Calu3 (cell line): ENCODE measurements around the gene COPS7A. TPM values are rescaled to one million over a fixed set of nuclear protein-coding genes. Genes with fewer than 3 reads are reported as not detected.
"Not testable (repeated sequence)": the region's sequence is repeated elsewhere in the genome, so short reads cannot be mapped to it uniquely, and the experiment has no call there.

Experiments used
- BruUV-seq: library from RNA; stranded (reverse); fragments of 400-500 nt; replicated peaks from 2 replicates; lab custom pipeline; 2021; lab: Mats Ljungman, UMichigan
- CTCF ChIA-PET: fragments of 300-600 bp; sonication (Branson Sonifier 250); formaldehyde crosslinking; loops from one replicate; lab custom pipeline; 2022; ENCODE audit warnings: antibody characterized with exemption; lab: Charles Lee
- DNase-seq: peaks from one replicate; pipeline ENCODE4 v3.0.0; 2022
- H3K27ac Mint-ChIP-seq: one replicate; pipeline ENCODE4 v1.8.0; 2022; ENCODE audit warnings: mixed read lengths; ENCODE audit not compliant: unreplicated experiment
- H3K27me3 Mint-ChIP-seq: one replicate; pipeline ENCODE4 v1.8.0; 2022; ENCODE audit warnings: mixed read lengths; ENCODE audit not compliant: unreplicated experiment
- H3K36me3 Mint-ChIP-seq: one replicate; pipeline ENCODE4 v1.8.0; 2022; ENCODE audit warnings: mild to moderate bottlenecking, moderate library complexity, mixed read lengths; ENCODE audit not compliant: insufficient read depth, unreplicated experiment
- H3K4me1 Mint-ChIP-seq: one replicate; pipeline ENCODE4 v1.8.0; 2022; ENCODE audit warnings: mild to moderate bottlenecking, low read depth, mixed read lengths; ENCODE audit not compliant: unreplicated experiment
- H3K4me3 Mint-ChIP-seq: one replicate; pipeline ENCODE4 v1.8.0; 2022; ENCODE audit warnings: mild to moderate bottlenecking, low read depth, moderate library complexity, mixed read lengths; ENCODE audit not compliant: unreplicated experiment
- H3K9me3 Mint-ChIP-seq: one replicate; pipeline ENCODE4 v1.8.0; 2022; ENCODE audit warnings: low read depth, mixed read lengths; ENCODE audit not compliant: unreplicated experiment
- CTCF ChIP-seq: fragments of 200-600 bp; IDR thresholded peaks from one replicate; pipeline ENCODE4 v1.8.0; 2022; ENCODE audit warnings: antibody characterized with exemption; ENCODE audit not compliant: unreplicated experiment
- intact Hi-C: fragments of 100-400 bp; cut with micrococcal nuclease; formaldehyde crosslinking; loops from one replicate; pipeline ENCODE4 v1.10.0; 2022; ENCODE audit not compliant: unreplicated experiment
- total RNA-seq: library from RNA; stranded (reverse); gene quantifications from 2 replicates; pipeline ENCODE4 v1.2.3, GENCODE V29; 2022

COPS7A gene
- total RNA-seq, 1 experiment from 2014 or later = 47.3 TPM

- no TSS peak for BruUV-seq
- CTCF ChIA-PET = interaction anchor here (0.6 kb wide), 1 partner anchor 124 kb away, joined by 4 read pairs; no protein-coding TSS in a partner anchor
- no peak overlapping the region for H3K27ac Mint-ChIP-seq
These were observed 14.9 kb upstream of the COPS7A start for GRCh38 chr12:6708960-6709394.

GRCh38 chr12:6716031-6716873 is 7.6 kb upstream of the COPS7A start:
- H3K36me3 Mint-ChIP-seq, intact Hi-C loops: not testable (repeated sequence)

More at GRCh38 chr12:6708960-6709394, 14.9 kb upstream of the COPS7A start:
- Mint-ChIP-seq H3K27me3 (peaks cover 19% of the 10 kb centered on the region), H3K9me3 (no peaks in the 10 kb centered on the region), H3K4me1 (no peaks in the 10 kb centered on the region), H3K4me3 (no peak overlapping the region), H3K36me3 (no peaks in the 10 kb centered on the region)
- intact Hi-C loops = no loop called here
- no peak for DNase-seq
- no peak for TF ChIP-seq CTCF

GRCh38 chr12:6716874-6717437 is 6.9 kb upstream of the COPS7A start:
- no peak for DNase-seq
- CTCF ChIA-PET = interaction anchor here (0.6 kb wide), 1 partner anchor 17 kb away, joined by 3 read pairs; no protein-coding TSS in a partner anchor
- BruUV-seq = no TSS peak
- Mint-ChIP-seq H3K27me3 (peaks cover 10% of the 10 kb centered on the region), H3K4me1 (no peaks in the 10 kb centered on the region), H3K9me3 (no peaks in the 10 kb centered on the region), H3K4me3 (no peak overlapping the region), H3K27ac (no peak overlapping the region), H3K36me3 (no peaks in the 10 kb centered on the region)
- intact Hi-C loops = no loop called here
- no peak for TF ChIP-seq CTCF

More at GRCh38 chr12:6716031-6716873, 7.6 kb upstream of the COPS7A start:
- CTCF ChIA-PET, DNase-seq, H3K9me3 Mint-ChIP-seq, H3K27ac Mint-ChIP-seq, BruUV-seq, H3K4me3 Mint-ChIP-seq, H3K4me1 Mint-ChIP-seq: not testable (repeated sequence)
- peaks cover 10% of the 10 kb centered on the region for H3K27me3 Mint-ChIP-seq

GRCh38 chr12:6722863-6723262 is 983 bp upstream of the COPS7A start:
- intact Hi-C loops = loop anchor here (5.0 kb wide), 1 partner anchor 61 kb away; the partner anchor contains the start of gene ING4
- peaks cover 15% of the 10 kb centered on the region for H3K4me1 Mint-ChIP-seq
- no peak overlapping the region for H3K4me3 Mint-ChIP-seq
- peaks cover 14% of the 10 kb centered on the region for H3K36me3 Mint-ChIP-seq
- H3K27me3 Mint-ChIP-seq = peaks cover 10% of the 10 kb centered on the region
- CTCF ChIA-PET = interaction anchor here (0.8 to 1.3 kb wide), 2 partner anchors 44 to 129 kb away, joined by 3 to 7 read pairs; partner anchors contain the start of gene USP5
- H3K27ac Mint-ChIP-seq = no peak overlapping the region
- no peak for DNase-seq
- BruUV-seq = no TSS peak
- no peaks in the 10 kb centered on the region for H3K9me3 Mint-ChIP-seq
- no peak for TF ChIP-seq CTCF
